Activated CD4-positive, alpha-beta T cell treated with anti-CD3 and anti-CD28 coated beads, Interleukin-2, Interleukin-6, amounts not matched to agents 100 ng/mL and 50 ng/mL, durations not matched to agents 16 hours and 8 hours (primary cell): ENCODE measurements around the gene ATG4B.
A peak's percentile ranks its signal among the peaks of the same experiment; 100 is the strongest.

Source experiments
- DNase-seq: peaks from one replicate; pipeline ENCODE4 v3.0.0-alpha.2; 2020

ATG4B gene

DNA sequence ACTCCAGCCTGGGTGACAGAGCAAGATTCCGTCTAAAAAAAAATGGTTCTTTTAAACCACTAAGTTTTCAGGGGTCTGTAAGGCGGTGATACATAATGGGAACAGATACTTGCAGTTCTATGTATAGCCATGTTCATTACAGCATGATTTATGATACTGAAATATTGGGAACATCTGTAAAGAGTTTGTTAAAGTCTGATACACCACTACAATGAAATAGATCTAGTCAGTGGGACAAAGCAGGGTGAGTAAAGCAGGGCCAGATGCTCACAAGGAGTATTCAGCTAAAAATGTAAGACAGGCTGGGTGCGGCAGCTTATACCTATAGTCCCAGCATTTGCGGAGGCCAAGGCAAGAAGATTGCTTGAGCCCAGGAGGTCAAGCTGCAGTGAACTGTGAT, 58.2 kb downstream of the ATG4B start:
- no peak for DNase-seq

DNA sequence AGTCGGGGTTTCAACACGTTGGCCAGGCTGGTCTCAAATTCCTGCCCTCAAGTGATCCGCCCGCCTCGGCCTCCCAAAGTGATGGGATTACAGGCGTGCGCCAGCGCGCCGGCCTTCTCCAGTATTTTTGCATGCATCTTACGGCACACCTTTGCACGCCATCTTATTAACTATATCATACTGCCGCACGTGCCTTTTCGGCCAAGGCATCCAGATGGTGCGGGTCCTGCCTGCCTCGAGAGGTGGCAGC, 63.6 kb downstream of the ATG4B start:
- no peak for DNase-seq

DNA sequence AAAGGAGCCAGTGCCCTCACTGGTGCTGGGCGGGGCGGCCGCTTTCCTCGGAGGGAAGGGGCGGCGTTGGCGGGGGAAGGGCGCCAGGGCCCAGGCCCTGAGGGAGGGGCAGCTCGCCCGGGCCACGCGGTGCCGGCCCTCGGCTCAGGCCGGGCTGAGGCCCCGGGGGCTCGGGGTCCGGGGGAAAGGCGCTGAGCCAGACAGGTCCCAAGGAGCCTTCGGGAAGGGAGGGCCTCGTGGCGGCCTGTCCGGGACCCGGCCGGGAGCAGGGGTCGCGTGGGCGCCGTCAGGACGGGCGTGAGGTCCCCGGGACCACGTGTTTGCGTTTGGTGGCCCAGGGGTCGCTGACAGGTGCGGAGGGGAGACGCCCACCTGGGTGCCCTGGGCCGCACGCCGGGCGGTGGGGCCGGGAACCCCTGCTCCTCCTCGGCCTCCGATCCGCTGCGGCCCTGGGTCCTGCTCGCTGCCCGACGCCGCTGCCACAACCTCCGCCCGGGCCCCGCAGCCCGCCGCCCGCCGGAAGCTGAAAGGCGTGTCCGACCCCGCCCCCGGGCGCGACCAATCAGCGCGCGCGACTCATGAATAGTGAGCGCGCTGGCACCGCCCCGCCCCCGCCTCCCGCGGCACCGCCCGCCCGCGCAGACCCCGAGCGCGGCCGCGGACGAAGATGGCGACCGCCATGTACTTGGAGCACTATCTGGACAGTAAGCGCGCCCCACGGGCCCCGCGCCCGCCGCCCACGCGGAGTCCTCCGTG, 64.1 kb downstream of the ATG4B start, which contains the start of gene ING5:
ING5 (plus strand) TSS at position 641 of the 756 bp plus-strand sequence; CDS start at position 668, 27 bp downstream.
- peak; percentile 98 for DNase-seq

DNA sequence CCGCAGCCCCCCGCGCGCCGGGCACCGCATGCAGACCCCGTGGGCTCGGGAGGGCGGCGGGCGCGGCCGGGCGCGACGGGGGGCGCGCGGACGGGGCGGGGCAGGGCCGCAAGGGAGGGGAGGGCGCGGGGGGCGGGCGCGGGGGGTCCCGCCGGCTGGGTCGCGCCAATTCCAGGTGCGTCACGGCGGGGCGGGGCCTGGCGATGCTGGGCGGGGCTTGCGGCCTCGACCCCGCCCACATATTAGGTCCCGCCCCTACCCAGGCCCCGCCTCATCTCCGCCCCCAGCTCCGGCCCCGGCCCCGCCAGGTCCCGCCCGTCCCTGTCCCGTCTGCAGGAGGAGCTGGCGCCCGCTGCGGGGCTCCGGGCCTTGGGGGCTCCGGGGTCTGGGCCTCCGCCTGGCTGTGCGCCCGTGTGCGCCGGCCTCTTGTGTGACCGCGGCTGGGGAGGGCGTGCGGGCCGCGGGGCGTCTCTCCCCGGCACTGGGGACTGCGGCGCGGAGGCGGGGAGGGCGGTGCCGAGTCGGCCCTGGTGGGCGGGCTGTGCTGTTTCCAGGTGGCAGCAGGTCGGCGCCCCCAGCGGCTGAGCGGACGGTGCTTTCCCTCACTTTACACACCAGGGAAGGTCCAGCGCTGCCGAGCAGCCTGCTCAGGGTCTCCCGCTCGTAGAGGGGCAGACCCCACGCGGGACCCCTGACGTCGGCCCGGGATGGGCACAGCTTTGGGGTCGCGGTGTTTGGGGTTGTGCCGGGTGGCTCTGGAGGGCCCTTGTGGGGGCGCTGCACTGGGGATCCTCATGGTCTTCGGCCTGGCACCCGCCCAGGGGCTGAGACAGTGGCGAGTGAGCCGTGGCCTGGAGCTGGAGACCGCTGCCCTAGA, 64.9 kb downstream of the ATG4B start:
- DNase-seq = peak; percentile 91

DNA sequence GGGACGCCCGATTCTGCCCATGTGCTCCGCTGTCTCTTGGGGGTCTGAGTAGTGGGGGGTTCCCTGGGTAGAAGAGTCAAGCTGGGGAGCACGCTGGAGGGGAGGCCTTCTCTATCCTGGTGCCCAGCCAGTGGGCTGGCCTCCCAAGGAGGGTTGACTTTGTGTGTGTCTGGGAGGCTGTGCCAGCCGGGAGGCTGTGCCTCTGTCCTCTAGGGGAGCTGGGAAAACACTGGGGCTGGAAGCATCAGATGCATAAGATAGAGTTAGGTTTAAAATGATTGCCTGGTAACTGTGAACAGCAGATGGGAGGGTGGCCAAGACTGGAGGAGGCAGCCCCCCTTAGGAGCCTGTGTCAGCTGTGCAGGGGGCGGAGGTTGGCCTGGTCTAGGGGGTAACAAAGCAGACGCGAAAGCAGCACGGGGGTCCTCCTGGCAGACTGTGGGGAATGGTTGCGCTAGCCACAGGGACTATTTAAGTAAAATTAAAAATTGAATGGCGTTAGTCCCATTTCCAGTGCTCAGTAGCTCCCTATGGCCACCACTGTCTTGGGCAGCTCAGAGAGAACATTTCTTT, 65.6 kb downstream of the ATG4B start:
- DNase-seq = no peak

DNA sequence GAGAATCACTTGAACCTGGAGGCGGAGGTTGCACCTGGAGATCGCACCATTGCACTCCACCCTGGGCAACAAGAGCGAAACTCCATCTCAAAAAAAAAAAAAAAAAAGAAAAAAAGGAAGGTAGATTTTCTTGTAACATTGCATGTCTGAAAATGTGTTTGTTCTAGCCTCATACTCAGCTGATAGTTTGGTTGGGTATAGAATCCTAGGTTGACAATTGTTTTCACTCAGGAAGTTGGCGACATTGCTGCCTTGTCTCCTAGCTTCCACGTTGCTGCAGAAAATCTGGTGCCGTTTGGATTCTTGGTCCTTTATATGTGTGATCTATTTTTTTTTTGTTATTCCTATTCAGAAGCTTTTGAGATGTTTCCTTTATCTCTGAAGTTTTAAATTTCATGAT, 69.0 kb downstream of the ATG4B start:
- no peak for DNase-seq

DNA sequence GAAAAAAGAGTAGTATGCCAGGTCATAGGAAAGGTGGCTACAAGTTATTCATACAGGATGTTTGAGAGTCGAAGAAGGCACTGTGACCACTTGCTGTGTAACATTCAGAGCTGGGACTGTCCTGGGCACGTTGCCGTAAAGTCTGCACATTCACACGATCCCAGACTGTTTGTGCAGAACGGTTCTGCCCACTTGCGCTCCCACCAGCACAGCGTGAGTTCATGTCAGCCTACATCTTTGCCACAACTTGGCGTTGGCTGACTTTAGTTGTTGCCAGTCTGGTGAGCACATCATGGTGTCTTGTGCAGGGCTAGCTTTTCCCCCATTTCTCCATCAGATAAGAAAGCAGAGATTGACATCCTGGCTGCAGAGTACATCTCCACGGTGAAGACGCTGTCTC, 71.4 kb downstream of the ATG4B start:
- no peak for DNase-seq

DNA sequence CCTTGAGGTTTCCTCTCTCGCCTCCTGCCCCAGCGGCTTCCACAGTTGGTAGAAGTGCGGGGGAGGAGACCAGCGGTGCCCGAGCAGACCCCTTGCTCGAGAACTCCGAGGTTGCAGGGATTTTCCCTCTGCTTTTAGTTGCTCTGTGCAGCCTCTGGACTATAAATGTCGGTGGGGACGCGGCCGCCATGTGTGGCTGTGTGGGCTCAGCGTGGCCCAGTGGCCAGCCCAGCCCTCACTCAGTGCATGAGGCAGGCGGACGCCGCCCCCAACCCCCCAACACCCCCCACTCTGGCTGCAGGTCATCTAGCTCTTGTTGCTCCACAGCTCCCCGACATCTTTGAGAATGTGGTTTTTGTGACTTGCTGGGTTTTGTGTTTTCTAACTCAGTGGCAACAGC, 81.6 kb downstream of the ATG4B start:
- DNase-seq = no peak

DNA sequence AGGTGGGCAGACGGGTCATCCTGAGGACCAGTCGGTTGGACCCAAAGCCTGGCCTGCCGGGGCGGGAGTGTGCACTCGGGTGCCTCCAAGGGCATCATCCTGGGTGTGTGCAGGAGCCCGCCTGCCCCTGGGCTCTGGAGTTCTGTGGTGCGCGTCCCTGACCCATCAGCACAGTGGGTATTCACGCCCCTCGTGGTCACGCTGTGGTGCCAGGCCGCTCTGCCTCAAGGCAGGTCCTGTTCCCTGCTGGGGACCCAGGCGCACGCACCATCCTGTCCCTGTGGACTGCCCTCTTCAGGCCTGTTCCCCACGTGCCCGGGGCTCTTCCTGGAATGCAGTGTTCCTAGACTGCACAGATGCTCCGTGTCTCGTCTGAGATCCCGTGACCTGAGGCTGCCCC, 82.6 kb downstream of the ATG4B start:
- DNase-seq = no peak

DNA sequence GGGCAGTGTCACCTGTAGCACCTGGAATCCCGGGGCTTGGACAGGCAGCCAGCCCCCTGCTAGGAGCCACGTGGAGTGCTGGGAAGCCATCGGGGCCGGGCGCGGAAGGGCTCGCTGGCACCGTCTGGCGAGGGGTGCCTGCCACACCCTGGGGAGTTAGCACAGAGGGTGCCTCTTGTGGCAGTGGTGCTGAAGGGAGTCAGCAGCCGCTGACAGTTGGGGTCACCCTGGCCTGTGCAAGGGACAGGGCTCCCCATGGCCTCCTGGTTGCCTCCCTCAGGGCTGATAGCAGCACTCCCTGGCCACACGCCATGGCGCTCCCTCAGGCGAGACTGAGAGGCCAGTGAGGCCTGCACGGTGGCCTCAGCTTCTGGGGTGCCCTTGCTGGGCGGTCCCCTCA, 83.1 kb downstream of the ATG4B start:
- no peak for DNase-seq

DNA sequence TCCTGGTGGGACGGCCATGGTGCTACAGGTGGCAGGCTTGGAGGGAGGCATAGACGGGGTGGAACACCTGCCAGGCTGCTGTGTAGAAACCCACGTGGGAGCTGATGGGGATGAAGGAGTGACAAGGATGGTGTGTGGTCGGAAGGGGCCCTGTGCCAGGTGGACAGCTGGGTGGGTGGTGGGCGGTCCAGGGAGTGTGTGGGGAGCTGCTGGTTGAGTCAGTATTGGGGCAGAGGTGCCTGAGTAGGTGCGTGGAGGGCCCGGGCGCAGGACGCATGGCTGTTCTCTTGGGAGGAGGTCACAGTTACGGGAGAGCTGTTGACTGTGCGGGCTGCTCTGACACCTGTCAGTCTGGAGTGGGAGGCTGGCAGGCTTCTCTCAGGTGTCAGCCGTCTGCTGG, 84.4 kb downstream of the ATG4B start:
- no peak for DNase-seq

DNA sequence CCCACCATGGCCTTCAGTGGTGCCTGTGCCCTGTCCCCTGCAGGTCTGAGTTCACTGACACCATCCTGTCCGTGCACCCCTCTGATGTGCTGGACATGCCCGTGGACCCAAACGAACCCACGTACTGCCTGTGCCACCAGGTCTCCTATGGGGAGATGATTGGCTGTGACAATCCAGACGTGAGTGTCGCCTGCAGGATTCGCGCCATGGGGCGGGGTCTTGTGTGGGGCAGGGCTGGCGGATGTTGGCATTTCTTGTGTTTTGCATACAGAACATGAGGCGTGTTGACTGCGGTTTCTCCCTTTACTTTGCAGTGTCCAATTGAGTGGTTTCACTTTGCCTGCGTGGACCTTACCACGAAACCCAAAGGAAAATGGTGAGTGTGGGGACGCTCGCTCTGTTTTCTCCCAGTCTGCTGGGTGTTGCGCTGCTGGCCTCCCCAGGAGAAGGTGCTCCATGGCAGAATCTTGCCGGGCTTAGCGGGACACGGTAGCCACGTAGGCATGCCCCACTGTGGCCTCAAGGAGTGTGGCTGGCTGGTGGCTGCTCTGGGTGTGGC, 85.5 kb downstream of the ATG4B start:
- DNase-seq = no peak
